ENCODE results near the gene SNRPB2.

- TF ChIP-seq EZH2phosphoT487 (IDR thresholded peaks at IDR 0.05; ENCODE audit: insufficient read depth, low read depth) (no peak), EZH2 (IDR thresholded peaks at IDR 0.05; ENCODE audit: insufficient read depth, poor library complexity, severe bottlenecking) (no peak)
Measured at GRCh38 chr20:16761305-16761829, 31.5 kb downstream of the SNRPB2 start.
